ENCODE results near the gene NEUROD1.
A peak's percentile ranks its signal among the peaks of the same experiment; 100 is the strongest.
"Not testable (repeated sequence)": the region's sequence is repeated elsewhere in the genome, so short reads cannot be mapped to it uniquely, and the experiment has no call there.

The NEUROD1 gene

DNA sequence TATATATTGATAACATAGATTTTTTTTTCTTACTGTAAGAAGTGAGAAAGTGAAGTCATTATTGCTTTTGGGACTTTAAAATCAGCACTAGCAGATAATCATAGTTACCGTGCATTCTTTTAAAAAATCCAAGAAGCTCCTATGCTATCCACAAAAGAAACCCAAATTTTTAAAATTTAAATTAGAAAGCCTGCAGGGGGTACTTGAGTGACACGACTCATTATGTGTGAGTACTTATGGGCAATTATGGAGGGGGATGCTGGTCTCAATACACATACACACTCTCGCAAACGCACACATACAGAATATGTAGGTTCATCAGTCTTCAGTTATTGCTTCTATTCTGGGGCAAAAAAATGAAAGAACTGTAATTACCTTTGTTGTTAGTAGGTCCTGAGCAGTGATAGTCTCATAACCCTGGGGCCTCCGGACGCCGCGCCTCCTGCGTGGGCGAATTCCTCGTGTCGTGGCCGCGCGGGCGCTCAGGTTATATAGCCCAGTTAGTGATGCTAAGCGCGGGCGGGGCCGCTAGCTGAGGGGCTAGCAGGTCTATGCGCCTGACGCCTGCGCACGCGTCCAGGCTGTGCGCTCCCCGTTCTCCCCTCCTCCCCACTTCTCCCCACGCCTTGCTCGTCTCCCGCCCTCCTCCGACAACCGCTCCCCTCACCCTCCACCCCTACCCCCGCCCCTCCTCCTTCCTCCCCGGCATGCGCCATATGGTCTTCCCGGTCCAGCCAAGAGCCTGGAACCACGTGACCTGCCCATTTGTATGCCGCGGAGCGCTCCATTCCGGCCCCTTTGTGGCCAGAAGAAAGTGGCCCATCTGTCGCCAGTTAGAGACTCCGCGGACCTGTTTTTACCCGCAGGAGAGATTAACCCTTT is at the start of gene NEUROD1:
Gene NEUROD1 (minus strand): TSS at position 463 of the 882 bp plus-strand sequence. CDS start 1,657 bp downstream, outside the sequence.
- DNase-seq (ENCODE audit: low read depth): no peak

DNA sequence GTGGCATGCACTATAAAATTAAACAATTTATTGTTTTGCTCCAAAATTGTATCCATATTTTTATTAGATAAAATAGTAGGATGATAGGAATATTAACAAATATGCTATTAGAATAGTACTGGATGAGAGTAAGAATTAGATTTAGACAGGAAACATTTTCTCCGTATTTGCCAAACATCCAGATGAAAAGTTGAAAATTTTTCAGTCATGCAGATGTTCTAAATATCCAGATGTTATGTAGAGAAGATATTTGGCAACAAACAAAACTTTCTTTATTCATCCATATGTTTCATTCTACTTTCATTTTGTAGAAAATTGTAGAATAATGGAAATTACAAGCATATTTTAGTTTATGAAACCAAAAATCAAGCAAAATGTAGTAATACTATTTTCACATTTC is 45.2 kb upstream of the NEUROD1 start:
- no peak for DNase-seq (ENCODE audit: low read depth)

DNA sequence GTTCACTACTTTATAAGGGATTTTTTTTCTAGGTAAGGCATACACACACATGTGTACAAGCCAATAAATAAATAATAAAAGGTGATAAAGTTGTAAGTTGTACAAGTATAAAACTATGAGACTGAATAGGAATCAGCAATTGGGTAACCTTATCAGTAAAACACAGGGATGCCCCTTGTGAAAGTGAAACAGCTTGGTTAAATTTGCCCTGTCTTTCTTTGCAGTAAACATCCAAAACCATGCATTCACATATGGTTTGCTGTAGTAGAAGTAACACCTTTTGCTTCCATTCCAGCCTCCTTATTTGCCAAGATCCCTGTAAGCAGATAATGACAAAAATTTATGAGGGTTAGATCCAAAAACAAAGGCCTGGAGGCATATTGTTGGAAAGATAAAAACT is 44.3 kb upstream of the NEUROD1 start:
- DNase-seq (ENCODE audit: low read depth): no peak

DNA sequence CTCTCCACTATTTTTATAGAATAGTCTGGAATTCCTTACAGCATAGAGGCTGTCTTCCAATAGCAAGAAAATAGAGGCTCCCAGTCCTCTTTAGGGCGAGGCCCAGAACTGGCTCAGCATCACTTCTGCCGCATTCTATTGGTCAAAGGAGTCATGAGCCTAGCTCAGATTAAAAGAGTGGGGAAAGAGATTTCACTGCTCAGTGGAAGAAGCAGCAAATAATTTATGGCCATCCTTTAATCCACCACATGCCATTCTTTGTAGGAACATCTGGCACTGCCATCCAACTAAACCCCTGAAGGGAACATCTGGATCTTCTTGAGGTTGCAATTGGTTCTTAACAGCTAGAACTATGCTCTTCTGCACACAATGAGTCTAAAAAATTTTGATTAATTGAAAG is 43.4 kb upstream of the NEUROD1 start:
- no peak for DNase-seq (ENCODE audit: low read depth)

DNA sequence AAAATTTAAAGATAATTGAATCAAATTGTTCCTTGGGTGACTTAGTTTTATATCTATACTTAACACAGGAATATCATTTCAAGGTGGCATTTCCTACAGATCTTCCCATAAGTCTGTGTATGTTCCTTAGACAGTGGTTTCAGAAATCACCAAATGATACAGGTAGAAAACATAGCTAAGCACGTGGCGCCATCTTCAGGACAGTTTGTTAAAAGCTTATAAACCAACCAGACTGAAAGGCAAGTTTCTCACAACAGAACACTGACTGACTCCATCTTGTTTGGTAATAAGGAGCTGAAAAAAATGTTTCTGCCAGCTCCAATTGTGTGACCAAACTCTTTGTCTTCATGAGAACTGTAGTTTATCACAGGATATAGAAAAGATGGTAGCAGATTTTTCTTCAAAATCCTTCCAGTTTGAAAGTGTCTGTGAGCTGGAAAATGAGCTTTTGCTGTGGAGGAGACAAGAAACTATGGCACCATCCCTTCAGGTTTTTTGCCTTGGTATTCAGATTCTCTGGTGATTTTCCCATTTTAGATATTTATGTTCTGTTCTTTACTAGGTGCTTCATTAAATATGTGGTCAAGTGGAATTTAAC is 34.8 kb upstream of the NEUROD1 start:
- DNase-seq (ENCODE audit: low read depth): peak; percentile 17

DNA sequence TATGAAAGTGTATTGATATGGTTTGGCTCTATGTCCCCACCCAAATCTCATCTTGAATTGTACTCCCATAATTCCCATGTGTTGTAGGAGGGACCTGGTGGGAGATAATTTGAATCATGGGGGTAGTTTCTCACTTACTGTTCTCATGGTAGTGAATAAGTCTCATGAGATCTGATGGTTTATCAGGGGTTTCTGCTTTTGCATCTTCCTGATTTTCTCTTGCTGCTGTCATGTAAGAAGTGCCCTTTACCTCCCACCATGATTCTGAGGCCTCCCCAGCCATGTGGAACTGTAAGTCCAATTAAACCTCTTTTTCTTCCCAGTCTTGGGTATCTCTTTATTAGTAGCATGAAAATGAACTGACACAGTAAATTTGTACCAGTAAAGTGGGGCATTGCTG is 30.7 kb upstream of the NEUROD1 start:
- not testable (repeated sequence) for DNase-seq (ENCODE audit: low read depth)

DNA sequence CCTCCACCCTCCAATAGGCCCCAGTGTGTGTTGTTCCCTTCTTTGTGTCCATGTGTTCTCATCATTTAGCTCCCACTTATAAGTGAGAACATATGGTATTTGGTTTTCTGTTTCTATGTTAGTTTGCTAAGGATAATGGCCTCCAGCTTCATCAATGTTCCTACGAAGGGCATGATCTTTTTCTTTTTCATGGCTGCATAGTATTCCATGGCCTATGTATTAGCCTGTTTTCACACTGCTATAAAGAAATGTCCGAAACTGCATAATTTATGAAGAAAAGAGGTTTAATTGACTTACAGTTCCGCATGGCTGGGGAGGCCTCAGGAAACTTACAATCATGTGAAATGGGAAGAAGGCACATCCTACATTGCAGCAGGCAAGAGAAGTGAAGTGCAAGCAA is 22.2 kb upstream of the NEUROD1 start:
- DNase-seq (ENCODE audit: low read depth): not testable (repeated sequence)

DNA sequence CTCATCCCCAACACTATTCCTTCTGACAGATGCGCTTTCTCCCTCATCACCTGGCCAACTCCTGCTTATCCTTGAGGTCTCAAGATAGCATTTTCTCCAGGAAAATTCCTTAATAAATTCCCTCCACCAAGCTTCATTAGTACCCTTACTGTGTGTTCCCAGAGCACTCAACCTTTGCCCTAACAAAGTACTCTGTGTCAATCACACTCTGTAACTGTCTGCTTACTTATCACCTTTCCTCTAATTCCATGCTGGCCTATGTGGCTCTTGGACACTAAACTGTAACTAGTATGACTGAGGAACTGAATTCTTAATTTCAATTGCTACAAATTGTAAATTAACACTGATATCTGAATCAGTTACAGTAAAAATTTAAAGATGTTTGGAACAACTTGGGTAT is 17.9 kb upstream of the NEUROD1 start:
- DNase-seq (ENCODE audit: low read depth): no peak

DNA sequence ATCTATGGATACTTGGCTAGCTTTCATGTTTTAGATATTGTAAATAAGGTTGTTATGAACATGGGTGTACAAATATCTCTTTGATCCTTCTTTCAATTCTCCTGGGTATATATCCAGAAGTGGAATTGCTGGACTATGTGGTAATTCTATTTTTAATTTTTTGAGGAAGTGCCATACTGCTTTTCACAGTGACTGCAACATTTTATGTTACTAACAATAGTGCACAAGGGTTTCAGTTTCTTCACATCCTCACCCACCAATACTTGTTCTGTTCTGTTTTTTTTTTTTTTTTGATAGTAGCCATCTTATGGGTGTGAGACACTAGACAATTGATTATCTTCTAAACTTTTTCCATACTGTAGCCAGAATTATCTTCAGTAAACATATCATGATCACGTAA is 17.3 kb upstream of the NEUROD1 start:
- DNase-seq (ENCODE audit: low read depth): no peak

DNA sequence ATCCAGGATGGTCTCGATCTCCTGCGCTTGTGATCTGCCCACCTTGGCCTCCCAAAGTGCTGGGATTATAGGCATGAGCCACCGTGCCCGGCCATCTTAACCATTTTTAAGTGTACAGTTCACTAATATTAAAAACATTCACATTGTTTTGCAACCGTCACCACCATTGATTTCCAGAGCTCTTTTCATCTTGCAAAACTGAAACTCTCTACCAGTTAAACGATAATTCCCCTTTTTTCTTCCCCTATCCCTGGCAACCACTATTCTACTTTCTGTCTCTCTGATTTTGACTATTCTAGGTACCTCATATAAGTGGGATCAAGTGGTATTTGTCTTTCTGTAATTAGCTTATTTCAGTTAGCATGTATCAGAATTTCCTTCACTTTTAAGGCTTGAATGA is 16.8 kb upstream of the NEUROD1 start:
- DNase-seq (ENCODE audit: low read depth): no peak

DNA sequence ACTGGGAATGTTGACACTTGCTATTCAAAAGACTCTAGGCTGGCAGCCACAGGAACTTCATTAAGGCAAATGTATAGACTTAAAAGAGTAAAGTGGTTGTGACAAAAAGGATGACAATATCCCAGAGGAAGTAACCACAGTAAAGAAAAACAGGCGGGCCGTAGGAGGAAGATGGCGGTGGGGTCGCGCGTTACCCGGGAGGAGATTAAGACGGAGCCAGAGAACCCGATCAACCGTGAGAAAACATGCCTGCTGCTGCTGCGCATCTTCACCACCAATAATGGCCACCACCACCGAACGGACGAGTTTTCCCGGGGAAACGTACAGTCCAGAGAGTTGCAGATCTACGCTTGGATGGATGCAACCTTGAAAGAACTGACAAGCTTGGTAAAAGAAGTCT is 14.0 kb upstream of the NEUROD1 start:
- no peak for DNase-seq (ENCODE audit: low read depth)

DNA sequence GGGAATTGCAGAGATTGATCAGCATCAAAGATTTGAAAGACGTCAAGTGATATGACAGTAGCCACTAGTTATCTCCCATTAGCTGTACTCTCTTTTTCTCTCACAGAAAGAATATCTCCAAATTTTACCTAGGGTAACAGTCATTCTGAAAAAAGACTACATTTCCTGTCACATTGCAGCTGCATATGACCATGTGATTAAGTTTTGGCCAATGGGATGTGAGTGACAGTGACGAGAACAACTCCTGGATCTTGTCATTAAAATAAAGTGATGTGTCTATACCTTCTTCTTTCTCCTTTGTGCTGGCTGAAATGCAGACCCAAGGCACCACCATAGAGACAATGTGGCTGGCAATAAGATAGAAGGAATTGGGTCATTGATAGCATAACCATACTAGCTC is 10.5 kb upstream of the NEUROD1 start:
- no peak for DNase-seq (ENCODE audit: low read depth)

DNA sequence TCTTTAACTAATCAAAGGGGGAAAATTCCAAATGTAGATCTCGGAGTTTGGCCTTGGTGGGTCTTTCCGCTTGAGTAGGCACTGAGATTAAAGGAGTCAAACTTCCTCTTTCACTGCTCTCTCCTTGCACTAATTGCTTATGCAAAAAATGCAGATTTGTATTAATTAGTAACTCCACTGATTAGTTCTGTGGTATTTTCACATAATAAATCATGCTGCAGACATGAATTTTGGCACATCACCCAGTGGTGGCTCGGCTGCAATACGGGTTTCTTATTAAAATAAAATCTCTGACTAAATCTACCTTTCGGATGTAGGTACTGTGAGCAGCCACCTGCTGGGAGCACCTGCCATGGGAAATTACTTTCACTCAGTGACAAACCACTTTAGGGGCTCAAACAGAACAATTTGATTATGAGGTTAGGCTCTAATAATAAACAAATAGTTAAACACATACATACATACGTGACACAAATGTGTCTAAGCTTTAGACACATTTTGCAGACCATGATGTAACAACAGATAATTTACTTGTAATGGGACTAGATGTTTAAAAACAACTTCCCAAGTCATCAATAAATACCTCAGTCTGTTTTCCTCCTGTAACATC is 6.4 kb upstream of the NEUROD1 start:
- no peak for DNase-seq (ENCODE audit: low read depth)

DNA sequence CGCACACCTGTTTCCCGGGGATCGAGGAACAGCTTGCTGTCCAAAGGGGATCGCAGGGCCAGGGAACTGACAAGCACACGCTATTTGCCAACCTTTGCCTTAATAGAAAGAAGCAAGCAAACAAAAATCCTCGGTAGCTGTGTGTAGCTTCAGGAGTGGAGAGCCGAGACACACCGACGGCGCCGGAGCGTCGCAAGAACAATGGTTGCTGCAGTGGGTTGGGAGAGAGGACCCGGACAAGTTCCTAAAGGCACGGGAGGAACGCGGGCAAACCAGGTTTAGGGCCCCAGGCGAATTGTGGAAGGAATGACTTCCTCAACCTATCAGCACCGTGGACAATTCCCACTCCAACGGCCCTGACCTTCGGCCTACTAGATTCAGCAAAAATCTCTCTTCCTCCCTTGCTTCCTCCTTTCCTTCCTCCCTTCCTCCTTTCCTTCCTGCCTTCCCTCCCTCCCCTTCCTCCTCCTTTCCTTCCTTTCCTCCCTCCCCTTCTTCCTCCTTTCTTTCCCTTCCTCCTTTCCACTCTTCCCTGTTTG is 4.9 kb upstream of the NEUROD1 start:
- no peak for DNase-seq (ENCODE audit: low read depth)

DNA sequence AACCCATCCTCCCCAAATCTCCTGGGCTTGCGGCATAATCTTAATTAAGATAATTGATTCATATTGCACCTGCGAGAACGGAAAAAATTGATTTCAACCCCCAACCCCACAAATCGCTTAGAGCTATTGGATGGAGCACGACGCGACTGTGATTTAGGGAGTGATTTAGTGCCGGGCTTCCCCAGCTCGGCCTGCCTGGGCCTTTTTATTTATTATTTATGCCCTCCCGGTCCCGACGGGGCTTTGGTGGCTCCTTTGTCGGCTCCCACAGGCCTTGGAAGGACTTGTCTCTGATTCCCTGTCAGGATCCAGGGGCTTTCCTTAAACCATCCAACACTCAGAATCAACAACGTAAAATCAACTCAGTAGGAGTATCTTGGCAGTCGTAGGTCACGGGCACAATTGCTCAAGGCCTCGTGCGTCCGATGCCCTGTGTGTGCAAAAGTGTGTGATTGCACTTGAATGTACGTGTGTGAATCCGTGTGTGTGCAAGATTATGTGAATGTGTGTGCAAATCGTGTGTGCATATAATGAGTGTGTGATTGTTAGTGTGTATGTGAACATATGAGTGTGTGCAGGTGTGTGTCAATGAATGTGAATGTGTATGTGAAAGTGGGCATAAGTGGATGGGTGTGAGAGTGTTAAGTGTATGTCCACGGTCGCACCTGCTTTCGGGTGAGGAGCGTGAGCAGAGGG is 4.3 kb upstream of the NEUROD1 start:
- no peak for DNase-seq (ENCODE audit: low read depth)

DNA sequence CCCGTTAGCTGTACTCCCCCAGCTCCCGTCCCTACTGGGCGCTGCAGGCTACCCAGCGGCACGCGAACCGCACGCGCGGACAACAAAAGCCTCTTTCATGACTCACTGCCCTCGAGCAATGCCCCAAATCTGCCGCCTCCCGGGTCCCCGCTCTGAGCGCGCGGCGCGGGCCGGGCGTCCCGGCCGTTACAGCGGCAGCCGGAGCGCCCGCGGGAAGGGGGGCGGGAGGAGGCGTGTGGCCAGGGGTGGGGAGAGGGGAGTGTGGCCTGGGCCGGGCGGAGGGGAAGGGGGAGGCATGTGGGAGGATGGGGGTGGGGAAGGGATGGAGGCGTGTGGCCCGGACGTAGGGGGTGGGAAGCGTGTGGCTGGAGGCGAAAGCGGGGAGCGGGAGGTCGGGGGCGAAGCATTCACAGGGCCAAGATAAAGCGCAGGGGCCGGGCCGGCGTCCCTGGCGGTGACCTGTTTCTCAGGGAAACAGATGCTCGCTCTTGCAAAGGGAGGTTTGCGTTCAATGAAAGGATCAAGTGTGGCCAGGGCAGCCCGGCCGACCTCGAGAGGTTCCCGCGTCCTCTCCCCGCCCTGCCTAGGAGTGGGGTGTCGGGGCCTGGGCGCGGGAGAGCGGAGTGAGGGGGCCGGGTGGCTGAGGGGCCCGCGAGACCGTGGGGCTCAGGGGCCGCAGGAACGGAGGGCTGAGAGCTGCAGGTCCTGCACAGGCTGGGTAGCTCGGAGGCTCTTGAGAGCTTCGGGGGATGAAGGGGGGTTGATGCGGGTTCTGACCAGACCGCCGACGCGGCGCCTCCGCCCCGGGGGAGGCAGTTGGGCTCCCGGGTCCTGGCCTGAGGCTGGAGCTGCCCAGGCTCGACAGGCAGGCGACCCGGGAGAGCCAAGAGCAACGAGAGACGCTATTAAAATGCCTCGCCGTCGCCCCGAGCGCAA is 3.5 kb upstream of the NEUROD1 start:
- no peak for DNase-seq (ENCODE audit: low read depth)

DNA sequence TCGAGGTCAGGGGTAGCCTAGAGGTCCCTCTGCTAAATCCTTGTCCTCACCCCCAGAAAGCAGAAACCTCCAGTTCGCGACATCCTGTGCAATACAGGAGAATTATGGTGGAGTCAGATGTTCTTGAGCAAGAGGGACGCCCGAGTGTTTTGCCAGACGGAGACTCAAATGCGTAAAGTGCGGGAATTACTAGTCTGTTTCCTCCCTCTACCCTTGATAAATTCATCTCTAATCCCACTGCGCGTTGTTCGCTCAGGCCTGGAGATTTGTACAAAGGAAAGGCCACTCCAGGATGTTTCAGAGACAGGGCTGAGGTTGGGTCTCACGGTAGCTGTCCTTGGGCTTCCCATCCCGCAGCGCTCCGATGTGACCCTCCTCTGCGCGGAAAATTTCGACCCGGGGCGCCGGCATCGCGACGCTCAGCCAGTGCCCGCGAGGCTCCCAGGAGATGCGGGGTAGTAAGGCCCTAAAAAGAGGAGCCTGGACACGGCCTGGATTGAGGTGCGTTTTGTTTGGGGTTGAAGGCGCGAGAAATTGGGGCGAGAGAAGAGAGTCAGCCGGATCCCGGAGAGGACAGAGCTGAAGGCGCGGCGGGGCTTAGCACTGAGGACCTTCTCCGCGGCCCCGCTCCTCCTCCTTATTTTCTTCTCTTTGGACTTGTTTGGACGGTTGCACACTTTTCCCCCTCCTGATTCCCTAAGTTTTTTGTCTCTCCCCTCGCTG is 2.6 kb upstream of the NEUROD1 start:
- no peak for DNase-seq (ENCODE audit: low read depth)

DNA sequence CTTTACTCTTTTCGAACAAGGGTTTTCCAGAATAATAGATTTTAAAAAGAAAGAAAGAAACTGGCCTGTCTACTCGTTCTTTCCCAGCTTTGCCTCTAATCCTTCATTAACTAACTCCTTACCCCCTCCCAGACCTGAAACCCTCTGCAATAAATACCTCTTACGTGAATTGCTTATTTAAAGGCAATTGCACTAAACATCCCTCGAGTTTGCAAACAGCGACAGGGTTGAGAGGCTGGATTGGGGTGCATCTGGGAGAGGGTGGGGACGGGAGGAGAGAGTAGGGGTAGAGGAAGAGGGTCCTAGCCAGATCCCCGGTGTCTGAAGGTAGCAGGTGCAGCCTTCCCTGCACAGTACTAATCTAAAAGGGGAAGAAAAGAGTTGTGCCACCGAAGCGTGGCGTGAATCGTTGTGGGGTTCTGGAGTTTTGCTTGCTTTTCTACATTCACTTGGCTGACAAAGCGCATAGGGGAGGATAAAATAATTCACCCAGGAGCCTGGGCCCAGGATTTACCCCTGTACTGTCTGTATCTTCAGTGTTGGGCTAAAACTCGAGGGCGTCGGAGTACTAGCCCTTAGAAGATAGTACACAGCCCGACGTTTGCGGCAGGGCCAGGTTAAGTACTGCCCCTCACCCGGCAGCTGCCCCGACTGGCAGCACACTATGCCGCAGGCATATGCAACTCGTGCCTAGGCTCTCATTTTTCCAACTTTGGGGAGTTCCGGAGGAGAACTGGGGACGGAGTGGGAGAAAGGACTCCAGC is 1.9 kb upstream of the NEUROD1 start:
- no peak for DNase-seq (ENCODE audit: low read depth)

DNA sequence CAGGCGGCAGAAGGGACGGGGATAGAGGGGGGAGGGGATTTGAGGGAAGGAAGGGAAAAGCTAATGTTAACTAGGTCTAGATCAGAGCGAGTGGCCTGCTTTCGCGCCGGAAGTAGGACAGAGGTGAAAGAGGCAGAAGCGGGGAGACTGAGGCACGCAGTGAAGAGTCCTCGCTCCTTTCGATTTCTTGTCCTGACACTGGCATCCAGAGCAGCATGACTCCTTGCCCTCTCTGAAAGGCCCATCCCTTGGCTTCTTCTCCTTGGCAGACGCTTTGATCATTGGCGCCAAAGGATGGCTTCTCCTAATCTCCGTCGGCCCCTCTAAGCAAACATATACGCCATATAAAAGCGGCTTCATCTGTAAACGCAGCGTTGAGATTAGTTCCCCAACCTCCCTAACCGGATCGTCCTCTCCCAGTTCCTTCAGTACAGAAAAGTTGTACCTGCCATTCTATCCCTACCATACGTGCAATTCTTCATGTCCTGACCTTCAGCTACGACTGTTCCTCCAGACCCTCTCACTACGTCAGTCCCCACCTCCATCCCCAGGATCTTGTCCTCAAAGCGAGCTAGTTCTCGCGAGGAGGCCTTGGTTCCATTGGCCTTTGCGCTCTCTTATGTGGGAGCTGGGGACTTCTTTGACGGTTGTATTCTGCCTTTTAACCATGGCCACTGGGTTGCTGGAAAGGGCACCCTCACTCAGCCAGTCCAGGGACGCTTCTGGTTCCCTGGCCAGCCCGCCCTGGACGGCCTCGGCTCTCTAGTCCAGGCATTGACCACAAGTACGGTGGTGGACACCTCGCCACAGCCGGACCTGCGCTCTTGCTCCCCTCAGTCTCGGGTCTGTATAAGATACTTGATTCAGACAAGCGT is 857 bp upstream of the NEUROD1 start:
- no peak for DNase-seq (ENCODE audit: low read depth)

Data from stimulated activated CD8-positive, alpha-beta memory T cell treated with anti-CD3 and anti-CD28 coated beads, Interleukin-12 subunit alpha, Interleukin-12 subunit beta, amount 100 ng/mL, for 4 hours (primary cell).